ENCODE measurements around the gene GALNT2.

The GALNT2 gene

GRCh38 chr1:230091473-230092231 lies 24.6 kb downstream of the GALNT2 start:
- no peaks in the 10 kb centered on the region for H3K27me3 ChIP-seq
- no peaks in the 10 kb centered on the region for H3K9me3 ChIP-seq
- H3K4me3 ChIP-seq (ENCODE audit: low read depth in 1 of 2, low read length in 1 of 2) = no peak overlapping the region
- H3K36me3 ChIP-seq = peaks cover 14% of the 10 kb centered on the region
- no peak for TF ChIP-seq CTCF (IDR thresholded peaks at IDR 0.05)
- H3K27ac ChIP-seq = no peak overlapping the region
- H3K4me1 ChIP-seq (ENCODE audit: control insufficient read depth in 1 of 2, insufficient read depth in 1 of 2, low read depth in 1 of 2, low read length in 1 of 2) = no peaks in the 10 kb centered on the region

GRCh38 chr1:230094746-230095145 lies 27.7 kb downstream of the GALNT2 start:
- no peak for TF ChIP-seq CTCF (IDR thresholded peaks at IDR 0.05)
- no peak overlapping the region for H3K4me3 ChIP-seq (ENCODE audit: low read depth in 1 of 2, low read length in 1 of 2)
- no peaks in the 10 kb centered on the region for H3K4me1 ChIP-seq (ENCODE audit: control insufficient read depth in 1 of 2, insufficient read depth in 1 of 2, low read depth in 1 of 2, low read length in 1 of 2)
- H3K9me3 ChIP-seq = no peaks in the 10 kb centered on the region
- peaks cover 9% of the 10 kb centered on the region for H3K36me3 ChIP-seq
- H3K27me3 ChIP-seq = no peaks in the 10 kb centered on the region
- no peak overlapping the region for H3K27ac ChIP-seq

- H3K27me3 ChIP-seq = no peaks in the 10 kb centered on the region
- H3K4me1 ChIP-seq (ENCODE audit: control insufficient read depth in 1 of 2, insufficient read depth in 1 of 2, low read depth in 1 of 2, low read length in 1 of 2) = no peaks in the 10 kb centered on the region
- H3K4me3 ChIP-seq (ENCODE audit: low read depth in 1 of 2, low read length in 1 of 2) = no peak overlapping the region
- H3K36me3 ChIP-seq = peaks cover 5% of the 10 kb centered on the region
- H3K9me3 ChIP-seq = no peaks in the 10 kb centered on the region
- H3K27ac ChIP-seq = no peak overlapping the region
- TF ChIP-seq CTCF (IDR thresholded peaks at IDR 0.05) = no peak
Observed at GRCh38 chr1:230095938-230096337, 28.9 kb downstream of the GALNT2 start.

GRCh38 chr1:230097370-230097769 lies 30.3 kb downstream of the GALNT2 start:
- Histone ChIP-seq H3K27ac (no peak overlapping the region), H3K4me1 (ENCODE audit: control insufficient read depth in 1 of 2, insufficient read depth in 1 of 2, low read depth in 1 of 2, low read length in 1 of 2) (no peaks in the 10 kb centered on the region), H3K27me3 (no peaks in the 10 kb centered on the region), H3K4me3 (ENCODE audit: low read depth in 1 of 2, low read length in 1 of 2) (no peak overlapping the region), H3K36me3 (peaks cover 5% of the 10 kb centered on the region), H3K9me3 (no peaks in the 10 kb centered on the region)
- no peak for TF ChIP-seq CTCF (IDR thresholded peaks at IDR 0.05)

- no peaks in the 10 kb centered on the region for H3K27me3 ChIP-seq
- no peak overlapping the region for H3K4me3 ChIP-seq (ENCODE audit: low read depth in 1 of 2, low read length in 1 of 2)
- H3K36me3 ChIP-seq = no peaks in the 10 kb centered on the region
- H3K9me3 ChIP-seq = no peaks in the 10 kb centered on the region
- no peak for TF ChIP-seq CTCF (IDR thresholded peaks at IDR 0.05)
- H3K4me1 ChIP-seq (ENCODE audit: control insufficient read depth in 1 of 2, insufficient read depth in 1 of 2, low read depth in 1 of 2, low read length in 1 of 2) = no peaks in the 10 kb centered on the region
- no peak overlapping the region for H3K27ac ChIP-seq
Observed at GRCh38 chr1:230098723-230099122, 31.7 kb downstream of the GALNT2 start.
